NCI-H1105 treated with DMSO at 0.1 percent for 48 hours (cell line): ENCODE measurements around the gene AHRR.
"Not testable (repeated sequence)": the region's sequence is repeated elsewhere in the genome, so short reads cannot be mapped to it uniquely, and the experiment has no call there.

Source experiments
- DNase-seq: peaks from one replicate; lab custom pipeline; 2025; lab: John Stamatoyannopoulos, UW

AHRR gene

DNA sequence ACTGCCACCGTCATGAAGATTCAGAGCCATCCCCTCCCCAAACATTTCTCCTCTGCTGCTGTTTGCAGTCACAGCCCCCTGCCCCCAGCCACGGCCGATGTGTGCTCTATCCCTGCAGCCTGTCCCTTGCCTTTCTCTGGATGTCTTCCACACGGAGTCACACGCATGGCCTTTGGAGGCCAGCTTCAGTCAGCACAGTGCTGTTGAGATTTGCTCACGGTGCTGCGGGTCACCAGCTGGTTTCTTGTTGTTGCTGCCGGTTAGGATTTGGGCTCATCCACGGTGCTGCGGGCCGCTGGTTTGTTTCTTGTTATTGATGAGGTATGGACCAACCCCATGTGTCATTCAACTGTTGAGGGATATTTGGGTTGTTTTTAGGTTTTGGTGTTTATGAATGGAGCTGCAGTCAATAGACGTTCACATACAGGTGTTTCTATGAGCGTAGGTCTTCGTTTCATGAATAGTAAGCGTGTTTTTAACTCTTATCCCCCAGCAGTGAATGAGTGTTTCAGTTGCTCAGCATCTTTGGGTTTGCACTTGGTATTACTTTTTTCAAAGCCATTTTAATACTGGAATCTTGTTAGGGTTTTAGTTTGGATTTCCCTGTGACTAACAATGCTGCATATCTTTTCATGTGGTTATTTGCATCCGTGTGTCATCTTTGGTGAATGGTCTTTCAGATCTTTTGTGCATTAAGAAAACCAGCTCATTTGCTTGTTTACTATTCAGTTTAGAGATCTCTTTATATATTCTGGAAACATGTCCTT is 57.6 kb downstream of the AHRR start:
- DNase-seq: no peak

GRCh38 chr5:380701-381309 is 59.3 kb downstream of the AHRR start:
- DNase-seq: no peak

- no peak for DNase-seq
Observed at GRCh38 chr5:383066-383465, 61.6 kb downstream of the AHRR start.

DNA sequence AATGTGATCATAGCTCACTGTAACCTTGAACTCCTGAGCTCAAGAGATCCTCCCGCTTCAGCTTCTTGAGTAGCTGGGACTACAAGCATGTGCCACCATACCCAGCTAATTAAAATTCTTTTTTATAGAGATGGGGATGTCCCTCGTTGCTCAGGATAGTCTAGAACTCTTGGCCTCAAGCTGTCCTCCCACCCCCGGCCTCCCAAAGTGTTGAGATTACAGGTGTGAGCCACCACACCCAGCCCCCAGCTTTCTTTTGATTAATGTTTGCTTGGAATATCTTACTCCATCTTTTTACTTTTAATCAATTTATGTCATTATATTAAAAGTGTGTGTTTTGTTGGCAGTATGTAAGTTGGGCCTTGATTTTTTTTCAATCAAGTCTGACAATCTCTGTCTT is 62.1 kb downstream of the AHRR start:
- DNase-seq: no peak

GRCh38 chr5:384576-384975 is 63.1 kb downstream of the AHRR start:
- not testable (repeated sequence) for DNase-seq

- no peak for DNase-seq
Observed at GRCh38 chr5:385321-385720, 63.8 kb downstream of the AHRR start.

DNA sequence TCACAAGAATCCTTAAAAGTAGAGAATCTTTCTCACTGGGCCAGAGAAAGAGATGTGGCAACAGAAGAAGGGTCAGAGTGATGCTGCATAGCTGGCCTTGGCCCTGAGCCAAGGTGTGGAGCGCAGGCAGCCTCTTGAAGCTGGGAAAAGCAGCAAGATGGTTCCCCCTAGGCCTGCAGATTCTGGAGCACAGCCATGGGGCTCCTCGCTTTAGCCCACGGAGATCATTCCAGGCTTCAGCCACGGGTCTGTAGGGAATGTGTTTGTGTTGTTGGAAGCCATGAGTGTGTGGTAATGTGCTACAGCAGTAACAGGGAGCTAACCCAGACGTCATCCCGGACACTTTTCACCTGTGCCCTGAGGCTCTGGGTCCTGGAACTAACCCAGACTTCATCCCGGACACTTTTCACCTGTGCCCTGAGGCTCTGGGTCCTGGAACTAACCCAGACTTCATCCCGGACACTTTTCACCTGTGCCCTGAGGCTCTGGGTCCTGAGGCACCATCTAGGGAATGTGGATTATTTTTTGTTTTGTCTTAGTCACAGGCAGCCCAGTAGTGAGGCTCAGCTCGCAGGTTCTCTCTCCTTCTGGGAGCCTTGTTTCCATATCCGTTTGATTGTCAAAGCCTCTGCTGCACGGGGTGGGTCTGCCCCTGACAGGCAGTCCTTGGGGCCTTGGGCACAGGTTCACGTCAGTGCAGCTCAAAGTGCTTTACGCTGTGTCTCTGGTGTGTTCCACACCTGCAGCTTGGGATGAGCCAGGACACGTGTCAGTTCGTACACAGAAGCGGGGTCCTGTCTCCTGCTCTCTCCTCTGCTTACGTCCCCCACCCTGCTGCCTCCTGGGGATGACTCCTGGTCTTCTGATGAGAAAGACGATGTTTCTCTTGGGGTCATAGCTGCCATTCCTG is 65.2 kb downstream of the AHRR start:
- no peak for DNase-seq

DNA sequence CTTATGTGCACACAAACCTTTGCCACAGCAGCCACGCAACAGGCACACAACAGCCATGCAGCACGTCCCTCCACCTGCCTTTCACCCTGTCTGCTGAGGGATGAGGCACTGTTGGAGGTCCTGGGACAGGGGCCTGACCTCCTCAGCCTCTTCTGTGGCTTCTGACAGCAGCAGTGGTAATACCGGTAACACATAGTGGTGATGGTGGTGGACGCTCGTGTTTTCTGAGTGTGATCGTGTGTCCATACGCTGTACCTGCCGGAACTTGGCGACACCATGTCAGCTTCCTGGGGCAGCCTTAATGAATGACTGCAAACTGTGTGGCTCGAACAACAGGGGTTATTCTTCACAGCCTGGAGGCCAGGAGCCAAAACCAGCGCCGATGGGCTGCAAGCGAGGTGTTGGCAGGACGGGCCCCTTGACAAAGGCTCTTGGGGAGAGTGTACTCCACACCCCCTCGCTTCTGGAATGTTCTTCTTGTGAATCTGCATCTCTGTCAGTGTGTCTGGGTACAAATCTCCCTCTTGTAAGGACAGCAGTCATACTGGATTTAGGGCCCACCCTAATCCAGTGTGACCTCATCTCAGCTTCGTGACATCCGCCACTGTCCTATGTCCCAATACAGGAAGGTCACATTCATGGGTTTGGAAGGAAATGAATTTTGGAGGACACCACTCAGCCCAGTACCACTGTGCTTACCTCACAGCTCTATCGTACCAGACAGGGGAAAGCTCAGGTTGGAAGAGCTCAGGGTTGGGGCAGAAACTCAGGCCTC is 66.2 kb downstream of the AHRR start:
- no peak for DNase-seq

DNA sequence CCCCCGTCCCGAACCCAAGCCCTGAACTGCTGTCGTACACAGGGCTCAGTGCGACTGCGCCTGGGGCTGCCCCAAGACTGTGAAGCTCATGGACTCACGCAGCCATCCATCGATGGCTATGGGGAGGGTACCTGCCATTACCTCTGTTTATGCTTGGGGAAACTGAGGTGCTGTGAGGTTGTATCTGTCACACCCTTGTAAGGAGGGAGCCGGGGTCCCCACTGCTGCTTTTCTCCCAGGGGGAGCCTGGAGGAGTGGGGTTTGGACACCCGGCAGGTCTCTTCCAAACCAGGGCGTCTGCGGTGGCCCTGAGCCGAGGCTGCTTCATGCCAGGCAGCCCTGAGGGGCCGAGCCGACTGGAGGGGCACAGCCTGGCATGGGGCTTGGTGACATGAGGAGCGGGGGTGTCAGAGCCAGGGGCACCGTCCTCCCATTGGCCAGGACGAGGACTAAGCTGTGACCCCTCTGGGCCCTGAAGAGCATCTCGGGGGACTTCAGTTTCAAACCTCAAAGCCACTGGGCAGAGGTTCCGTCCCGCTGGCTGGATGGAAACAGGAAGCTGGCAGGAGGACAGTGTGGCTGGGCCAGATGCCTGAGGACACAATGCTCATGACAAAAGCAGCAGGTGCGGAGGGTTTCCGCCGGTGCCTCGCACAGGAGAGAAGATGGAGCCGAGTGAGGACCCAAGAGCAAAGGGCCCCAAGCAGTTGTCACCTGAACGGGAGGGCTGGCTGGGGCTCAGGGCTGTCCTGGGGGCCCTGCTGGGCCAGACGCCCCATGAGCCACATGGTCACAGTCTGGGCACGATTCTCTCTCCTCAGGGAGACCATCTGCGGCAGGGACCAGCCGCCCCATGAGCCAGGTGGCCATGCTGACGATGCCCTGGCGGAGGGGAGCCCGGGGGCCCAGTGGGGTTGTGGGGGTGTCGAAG is 67.0 kb downstream of the AHRR start:
- no peak for DNase-seq

- no peak for DNase-seq
Observed at GRCh38 chr5:389197-389821, 67.8 kb downstream of the AHRR start.

DNA sequence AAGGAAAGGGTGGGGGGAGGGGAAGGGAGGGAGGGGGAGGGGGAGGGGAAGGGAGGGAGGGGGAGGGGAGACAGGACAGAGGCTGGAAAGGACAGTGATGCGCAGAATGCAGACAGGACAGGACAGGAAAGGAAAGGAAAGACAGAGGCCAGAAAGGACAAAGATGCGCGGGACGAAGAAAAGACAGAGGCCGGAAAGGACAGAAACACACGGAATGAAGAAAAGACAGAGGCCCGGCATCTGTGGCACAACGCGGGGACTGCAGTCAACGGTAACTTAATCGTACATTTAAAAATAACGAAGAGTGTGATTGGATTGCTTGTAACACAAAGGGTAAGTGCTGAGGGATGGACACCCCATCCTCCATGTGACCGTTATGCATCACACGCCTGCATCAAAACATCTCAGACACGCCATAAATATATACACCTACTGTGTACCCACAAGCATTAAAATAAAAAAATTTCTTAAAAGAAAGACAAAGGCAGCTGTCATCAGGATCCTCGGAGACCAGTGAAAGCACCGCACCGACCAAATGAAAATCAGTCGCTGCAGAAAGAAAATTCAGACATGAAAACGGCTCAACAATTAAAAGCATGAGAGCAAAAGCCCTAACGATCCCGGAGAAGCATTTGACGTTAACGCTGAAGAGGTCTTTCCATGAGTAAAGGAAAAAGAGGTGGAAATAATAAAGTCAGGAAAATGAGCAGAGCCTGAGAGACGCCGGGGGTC is 68.5 kb downstream of the AHRR start:
- no peak for DNase-seq

- DNase-seq: no peak
Observed at GRCh38 chr5:390623-391491, 69.3 kb downstream of the AHRR start.

DNA sequence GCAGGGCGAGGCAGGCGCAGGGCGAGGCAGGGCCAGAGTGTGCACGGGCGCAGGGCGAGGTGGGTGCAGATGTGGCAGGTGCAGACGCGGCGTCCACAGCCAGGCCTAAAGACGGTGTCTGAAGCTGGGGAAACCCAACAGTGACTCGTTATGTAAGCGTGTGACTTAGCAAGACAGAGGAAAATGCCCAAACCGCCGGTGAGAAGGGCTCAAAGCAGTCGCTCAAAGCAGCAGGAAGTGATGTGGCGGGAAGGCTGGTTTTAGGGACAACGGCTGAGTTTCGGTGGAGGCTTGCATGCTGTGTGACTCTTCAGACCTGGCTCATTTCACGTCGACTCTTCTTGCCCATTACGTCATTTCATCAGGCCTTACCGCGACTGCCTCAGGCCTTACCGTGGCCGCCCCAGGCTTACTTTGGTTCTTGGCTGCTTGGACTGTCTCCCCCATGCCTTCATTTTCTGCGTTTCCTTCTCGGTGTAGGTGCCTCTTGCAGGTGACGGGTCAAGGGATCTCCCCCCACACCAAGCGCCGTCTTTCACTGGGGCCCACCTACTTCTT is 71.0 kb downstream of the AHRR start:
- DNase-seq: no peak

- no peak for DNase-seq
Observed at GRCh38 chr5:393846-394275, 72.3 kb downstream of the AHRR start.

- no peak for DNase-seq
Observed at GRCh38 chr5:394671-395155, 73.2 kb downstream of the AHRR start.

- DNase-seq: no peak
Observed at GRCh38 chr5:395156-395920, 73.8 kb downstream of the AHRR start.

DNA sequence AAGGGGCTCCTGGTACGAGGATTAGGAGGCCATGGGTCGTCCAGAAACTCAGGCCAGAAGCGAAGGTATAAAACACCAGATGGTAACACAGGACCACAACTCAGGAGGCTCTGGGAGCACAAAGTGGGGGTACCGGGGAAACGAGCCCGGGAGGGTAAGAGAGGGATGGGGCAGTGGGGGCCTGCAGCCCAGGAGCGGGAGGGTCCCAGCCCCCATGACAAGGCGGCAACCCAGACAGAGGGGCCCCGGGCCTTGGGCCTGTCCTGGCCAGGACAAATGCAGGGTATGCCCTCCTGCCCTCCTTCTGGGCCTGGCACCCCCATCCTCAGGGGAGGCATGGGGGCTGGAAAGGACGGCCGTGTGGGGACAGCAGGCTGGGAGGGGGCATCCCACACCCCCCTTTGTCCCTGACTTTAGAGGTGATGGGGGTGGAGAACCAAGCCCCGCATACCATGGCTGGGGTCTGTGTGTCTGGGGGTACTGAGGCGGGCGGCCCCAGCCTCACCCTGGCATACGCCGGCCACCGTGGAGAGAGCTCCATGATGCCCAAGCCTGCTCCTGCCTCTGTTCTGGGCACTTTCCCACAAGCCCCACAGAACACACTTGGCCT is 74.5 kb downstream of the AHRR start:
- no peak for DNase-seq
